VCaP (cell line): ENCODE results near the gene LAMB2.
A peak's percentile ranks its signal among the peaks of the same experiment; 100 is the strongest.

Source experiments
- H3K27ac ChIP-seq: fragments of 450-650 bp; 2 replicates; pipeline ENCODE4 v1.5.1; 2017
- CTCF ChIP-seq: fragments of 450-650 bp; conservative IDR thresholded peaks from 2 replicates; pipeline ENCODE4 v1.5.1; 2017; ENCODE audit warnings: mild to moderate bottlenecking, moderate library complexity

The LAMB2 gene

GRCh38 chr3:49132437-49133225 is at the start of gene LAMB2:
LAMB2 (minus strand) TSS chr3:49133050; CDS start chr3:49132867, 183 bp downstream.
- TF ChIP-seq CTCF = 0 out of 2 replicates have a peak, but pooled peaks have one; percentile 11
- H3K27ac ChIP-seq = peak within 1 kb of the TSS; percentile 82

GRCh38 chr3:49181351-49181750 is 48.5 kb upstream of the LAMB2 start:
- H3K27ac ChIP-seq = no peak overlapping the region
- no peak for TF ChIP-seq CTCF

- no peak for TF ChIP-seq CTCF
- H3K27ac ChIP-seq = no peak overlapping the region
Observed at GRCh38 chr3:49180116-49180515, 47.3 kb upstream of the LAMB2 start.

GRCh38 chr3:49177073-49177472 is 44.2 kb upstream of the LAMB2 start:
- H3K27ac ChIP-seq = no peak overlapping the region
- no peak for TF ChIP-seq CTCF

GRCh38 chr3:49175530-49175929 is 42.7 kb upstream of the LAMB2 start:
- H3K27ac ChIP-seq = no peak overlapping the region
- TF ChIP-seq CTCF = no peak

- H3K27ac ChIP-seq = no peak overlapping the region
- no peak for TF ChIP-seq CTCF
Observed at GRCh38 chr3:49174397-49174985, 41.6 kb upstream of the LAMB2 start.

- H3K27ac ChIP-seq = peak overlapping the region; percentile 80; the same call in 1 of the 2 replicates
- TF ChIP-seq CTCF = no peak
Observed at GRCh38 chr3:49173792-49174170, 40.9 kb upstream of the LAMB2 start.
